Epithelial cell of proximal tubule (primary cell): Measurements from ENCODE around the gene ENHO. TPM values are rescaled to one million over a fixed set of nuclear protein-coding genes. Genes with fewer than 3 reads are reported as not detected.

ENCODE experiments used
- DNase-seq: peaks from one replicate; pipeline ENCODE4 v3.0.0-alpha.2; 2011; ENCODE audit warnings: low read depth
- H3K4me3 ChIP-seq: 2 replicates; pipeline ENCODE4 v1.5.1; 2011; ENCODE audit warnings: low read depth, mild to moderate bottlenecking, low read length
- CTCF ChIP-seq: conservative IDR thresholded peaks from 2 replicates; pipeline ENCODE4 v1.5.1; 2012; ENCODE audit warnings: low read depth, mild to moderate bottlenecking, low read length
- total RNA-seq: library from RNA; depleted of rRNA; stranded (reverse); fragments of >200 nt; gene quantifications from 2 replicates; pipeline ENCODE4 v1.2.3, GENCODE V29; 2015

ENHO gene
- total RNA-seq, 1 donor from 2014 or later = 0.75 TPM

DNA sequence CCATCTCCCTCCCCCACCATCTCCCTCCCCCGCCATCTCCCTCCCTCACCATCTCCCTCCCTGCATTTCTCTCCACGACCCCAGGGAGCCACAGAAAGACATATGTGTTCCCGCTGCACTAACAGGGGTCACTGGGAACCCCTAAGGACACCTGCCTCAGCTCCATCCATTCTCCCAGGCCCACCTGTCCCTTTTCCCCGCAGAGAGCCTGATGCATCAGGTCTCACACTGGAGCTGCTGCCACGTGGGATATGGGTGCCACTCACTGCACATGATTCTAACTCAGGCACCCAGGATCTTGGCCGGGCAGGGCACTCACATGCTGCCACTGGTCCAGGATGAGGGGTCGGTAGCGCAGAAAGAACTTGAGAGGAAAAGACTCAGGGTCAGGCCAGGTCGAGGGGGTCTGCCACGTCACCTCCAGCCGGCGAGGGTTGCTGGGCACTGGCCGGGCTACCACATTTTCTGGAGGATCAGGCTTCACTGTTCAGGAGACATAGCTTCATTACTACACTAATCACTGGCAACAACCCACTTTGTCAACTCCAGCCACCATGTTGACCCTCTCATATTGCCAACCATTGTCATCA lies 33.2 kb upstream of the ENHO start:
- no peak for TF ChIP-seq CTCF
- no peak overlapping the region for H3K4me3 ChIP-seq
- DNase-seq = no peak

DNA sequence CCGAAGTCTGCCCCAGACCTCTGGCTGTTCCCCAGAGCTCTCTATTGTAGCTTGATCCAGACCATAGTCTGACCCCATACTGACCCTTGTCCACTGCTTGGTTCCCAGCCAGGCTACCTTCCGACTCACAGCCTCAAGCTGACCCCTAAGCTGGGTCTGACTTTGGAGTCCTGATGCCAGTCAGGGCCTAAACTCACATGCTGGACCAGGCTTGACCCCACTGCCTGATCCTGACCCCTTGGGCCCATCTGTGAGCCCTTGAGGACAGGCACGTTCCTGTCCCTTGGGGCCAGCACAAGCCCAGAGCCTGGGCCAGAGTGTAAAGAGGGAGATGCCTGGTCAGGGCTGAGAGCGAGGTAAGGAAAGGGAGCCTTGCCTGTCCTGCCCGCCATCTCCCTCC lies 32.7 kb upstream of the ENHO start:
- no peak for TF ChIP-seq CTCF
- no peak for DNase-seq
- no peak overlapping the region for H3K4me3 ChIP-seq

- no peak for DNase-seq
- TF ChIP-seq CTCF = no peak
- H3K4me3 ChIP-seq = no peak overlapping the region
Observed at GRCh38 chr9:34555002-34555348, 32.2 kb upstream of the ENHO start.

DNA sequence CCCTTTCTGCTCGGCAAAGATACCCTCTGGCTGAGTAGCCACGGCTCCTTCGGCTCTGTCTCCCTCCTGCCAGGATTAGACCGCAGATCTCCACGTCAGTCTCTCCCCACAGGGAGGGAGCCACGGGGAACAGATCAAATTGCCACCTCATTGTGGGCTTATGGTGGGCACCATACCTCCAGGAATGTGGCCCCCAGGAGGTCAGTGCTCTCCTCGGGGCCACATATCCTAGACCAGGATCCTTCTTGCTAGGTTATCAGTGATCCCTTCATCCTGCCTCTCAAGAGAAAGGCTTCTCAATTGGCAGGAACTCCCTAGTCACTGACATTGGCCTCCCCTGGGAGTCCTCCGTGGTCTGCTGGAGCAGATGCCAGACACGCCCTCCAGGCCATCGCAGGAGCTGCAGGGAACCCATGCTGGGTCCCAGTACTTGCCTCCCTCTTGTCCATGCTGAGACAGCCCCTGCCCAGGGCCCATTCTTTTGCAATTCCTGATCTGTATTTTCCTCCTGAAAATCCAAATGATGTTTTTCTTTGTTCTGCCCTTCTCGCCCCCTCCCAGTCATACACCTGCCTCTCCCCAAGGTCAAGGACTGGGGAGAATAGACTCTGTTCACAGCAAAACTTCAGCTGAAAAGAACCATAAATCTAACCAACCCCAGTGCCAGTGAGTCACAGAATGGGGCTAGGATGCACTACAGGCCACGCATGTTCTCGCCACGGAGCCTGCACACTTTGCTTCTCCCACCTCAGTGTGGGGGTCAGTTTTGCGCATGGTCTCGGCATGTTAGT lies 31.6 kb upstream of the ENHO start:
- H3K4me3 ChIP-seq = no peak overlapping the region
- DNase-seq = no peak
- no peak for TF ChIP-seq CTCF

DNA sequence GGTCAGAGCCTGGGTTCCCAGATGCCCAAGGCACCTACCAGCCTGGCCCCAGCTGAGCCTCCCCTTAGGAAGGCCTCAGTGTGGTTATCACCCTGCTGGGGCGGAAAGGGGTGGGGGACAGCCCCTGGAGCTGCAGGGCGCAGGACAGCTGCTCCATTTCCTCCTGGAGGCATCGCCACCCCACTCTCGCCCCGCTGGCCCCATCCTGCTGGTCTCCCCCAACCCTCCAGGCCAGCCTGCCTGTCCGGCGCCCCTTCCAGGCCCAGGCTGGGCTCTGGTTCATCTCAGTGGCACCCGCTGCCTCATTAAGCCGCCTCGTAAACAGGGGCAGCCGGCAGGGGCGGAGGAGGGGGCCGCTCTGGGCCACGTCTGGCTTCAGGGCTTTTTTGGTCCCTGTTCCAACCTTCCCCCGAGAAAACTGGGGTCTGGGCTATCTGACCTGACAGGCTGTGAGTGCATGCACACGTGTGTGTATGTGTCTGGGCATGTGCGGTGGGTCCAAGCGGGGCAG lies 30.8 kb upstream of the ENHO start:
- DNase-seq = no peak
- no peak for TF ChIP-seq CTCF
- no peak overlapping the region for H3K4me3 ChIP-seq

DNA sequence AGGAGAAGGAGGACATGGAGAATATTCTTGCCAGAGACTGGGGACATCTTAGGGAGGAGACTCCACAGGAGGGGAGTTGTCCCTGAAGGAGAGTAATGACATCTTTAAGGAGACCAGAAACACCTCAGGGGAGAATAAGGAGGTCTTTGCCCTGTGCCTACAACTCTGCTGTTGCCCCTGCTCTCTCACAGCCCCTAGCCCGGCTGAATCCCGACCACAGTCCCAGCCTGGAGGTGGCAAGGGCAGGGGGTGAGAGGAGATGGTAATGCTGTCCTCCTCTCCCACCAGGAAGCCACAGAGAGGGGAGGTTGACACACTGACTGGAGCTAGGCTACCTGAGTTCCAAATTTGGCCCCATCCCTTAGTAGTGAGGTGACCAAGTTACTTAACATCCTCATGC lies 30.2 kb upstream of the ENHO start:
- no peak for TF ChIP-seq CTCF
- H3K4me3 ChIP-seq = no peak overlapping the region
- DNase-seq = no peak

DNA sequence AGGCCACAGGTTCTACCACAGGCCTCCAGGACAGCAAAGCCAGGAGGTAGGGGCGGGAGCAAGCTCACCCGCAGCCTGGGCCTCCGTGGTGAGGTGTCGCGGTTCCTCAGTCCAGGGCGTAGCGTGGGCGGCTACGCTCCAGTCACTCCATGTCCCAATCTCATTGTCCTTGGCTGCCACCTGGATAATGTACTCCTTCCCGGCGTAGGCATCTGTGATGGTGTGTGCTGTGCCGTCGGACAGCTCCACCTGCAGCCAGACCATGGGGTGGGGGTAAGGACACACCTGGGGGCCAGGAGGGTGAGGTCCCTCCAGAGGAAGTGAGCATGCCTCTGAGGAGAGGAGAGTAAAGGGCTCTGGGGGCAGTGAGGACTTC lies 29.8 kb upstream of the ENHO start:
- H3K4me3 ChIP-seq = no peak overlapping the region
- no peak for DNase-seq
- no peak for TF ChIP-seq CTCF
